ENCODE data around the gene TMPRSS9. TPM values are rescaled to one million over a fixed set of nuclear protein-coding genes. Genes with fewer than 3 reads are reported as not detected.

Gene TMPRSS9
- total and polyA plus RNA-seq, 2 of the 13 experiments (the other 11 are each of a cell fraction or from before 2014, with no cell fraction given): 2.5 to 5.2 TPM

- BruUV-seq (replicated peaks): no TSS peak
- ChIA-PET POLR2A (interaction anchor here (0.6 to 2.2 kb wide), 2 partner anchors 12 to 17 kb away, joined by 3 to 8 read pairs; no protein-coding TSS in a partner anchor), CTCF (ENCODE audit: low intra/inter-chr PET ratio, low total read pairs) (no interaction called here)
- ATAC-seq: no peak
- Histone ChIP-seq H3K79me2 (ENCODE audit: insufficient read depth, low read length) (no peaks in the 10 kb centered on the region), H2AFZ (ENCODE audit: low read length) (no peak overlapping the region), H3K9ac (ENCODE audit: insufficient read depth, low read depth, low read length) (no peak overlapping the region), H3K9me3 (ENCODE audit: low read length) (no peaks in the 10 kb centered on the region), H3K4me1 (ENCODE audit: insufficient read depth, low read length) (peaks cover 24% of the 10 kb centered on the region), H3K27me3 (ENCODE audit: control insufficient read depth in 1 of 2, insufficient read depth in 2 of 2, low read length in 2 of 2) (no peaks in the 10 kb centered on the region), H3K4me2 (ENCODE audit: low read depth, low read length) (no peak overlapping the region), H3K27ac (ENCODE audit: extremely low read length, insufficient read depth, low read length) (no peak overlapping the region), H3K4me3 (replicated peaks in 1 of 3; ENCODE audit: insufficient read depth in 1 of 3, low read depth in 2 of 3, low read length in 3 of 3) (no peak overlapping the region), H4K20me1 (ENCODE audit: insufficient read depth, low read length) (no peaks in the 10 kb centered on the region), H3K36me3 (replicated peaks in 1 of 2; ENCODE audit: control insufficient read depth in 1 of 2, insufficient read depth in 2 of 2, low read length in 2 of 2) (no peaks in the 10 kb centered on the region)
- no peak for FAIRE-seq
- no peak for DNase-seq (ENCODE audit: low spot score)
- TF ChIP-seq MBNL3 (CRISPR knock-in tag; conservative IDR thresholded peaks at IDR 0.05) (no peak), ZFYVE20 (CRISPR knock-in tag; IDR thresholded peaks at IDR 0.05; ENCODE audit: borderline replicate concordance, low read depth) (no peak), GATAD2A (CRISPR knock-in tag; IDR thresholded peaks at IDR 0.05) (no peak), MATR3 (CRISPR knock-in tag; IDR thresholded peaks at IDR 0.05) (no peak), EZH2 (conservative IDR thresholded peaks at IDR 0.05; ENCODE audit: low read depth, low read length) (no peak)
- in situ Hi-C loops (cut with HindIII; ENCODE audit: extremely low pct_ligation_motif_present, low pct_unique_long_range_greater_than_20kb): no loop called here
- intact Hi-C loops (cut with micrococcal nuclease; ENCODE audit: unreplicated experiment): no loop called here
- 96% methylated on average over 4 of the region's 4 CpGs for WGBS (ENCODE audit: low lambda C conversion rate)
These were observed 39.5 kb downstream of the TMPRSS9 start for GRCh38 chr19:2399582-2399981.

- ATAC-seq: no peak
- CTCF ChIA-PET (ENCODE audit: low intra/inter-chr PET ratio, low total read pairs): no interaction called here
- no TSS peak for BruUV-seq (replicated peaks)
These were observed 48.2 kb downstream of the TMPRSS9 start for GRCh38 chr19:2408247-2408646.

More at GRCh38 chr19:2408247-2408646, 48.2 kb downstream of the TMPRSS9 start:
- Histone ChIP-seq H3K4me1 (ENCODE audit: insufficient read depth, low read length) (no peaks in the 10 kb centered on the region), H3K79me2 (ENCODE audit: insufficient read depth, low read length) (no peaks in the 10 kb centered on the region), H3K36me3 (replicated peaks in 1 of 2; ENCODE audit: control insufficient read depth in 1 of 2, insufficient read depth in 2 of 2, low read length in 2 of 2) (no peaks in the 10 kb centered on the region), H3K4me3 (replicated peaks in 1 of 3; ENCODE audit: insufficient read depth in 1 of 3, low read depth in 2 of 3, low read length in 3 of 3) (no peak overlapping the region), H3K27me3 (ENCODE audit: control insufficient read depth in 1 of 2, insufficient read depth in 2 of 2, low read length in 2 of 2) (no peaks in the 10 kb centered on the region), H3K27ac (ENCODE audit: extremely low read length, insufficient read depth, low read length) (no peak overlapping the region), H2AFZ (ENCODE audit: low read length) (no peak overlapping the region), H3K9me3 (ENCODE audit: low read length) (no peaks in the 10 kb centered on the region), H3K9ac (ENCODE audit: insufficient read depth, low read depth, low read length) (no peak overlapping the region), H4K20me1 (ENCODE audit: insufficient read depth, low read length) (no peaks in the 10 kb centered on the region), H3K4me2 (ENCODE audit: low read depth, low read length) (no peak overlapping the region)
- 92% methylated on average over 24 of the region's 25 CpGs for WGBS (ENCODE audit: low lambda C conversion rate)
- DNase-seq (ENCODE audit: low spot score) (no peak), FAIRE-seq (no peak)
- POLR2A ChIA-PET: interaction anchor here (1.5 kb wide), 1 partner anchor 20 kb away, joined by 3 read pairs; no protein-coding TSS in a partner anchor
- intact Hi-C loops (cut with micrococcal nuclease; ENCODE audit: unreplicated experiment) (no loop called here), in situ Hi-C loops (cut with HindIII; ENCODE audit: extremely low pct_ligation_motif_present, low pct_unique_long_range_greater_than_20kb) (no loop called here)
- TF ChIP-seq FOXA1 (IDR thresholded peaks at IDR 0.05) (no peak), FOXA1 (CRISPR knock-in tag; IDR thresholded peaks at IDR 0.05) (no peak), KDM3A (CRISPR knock-in tag; IDR thresholded peaks at IDR 0.05; ENCODE audit: low read depth) (no peak), ZNF747 (CRISPR knock-in tag; IDR thresholded peaks at IDR 0.05; ENCODE audit: borderline replicate concordance) (no peak), ZNF256 (CRISPR knock-in tag; conservative IDR thresholded peaks at IDR 0.05) (no peak), CREB1 (IDR thresholded peaks at IDR 0.05) (no peak), CREB1 (CRISPR knock-in tag; IDR thresholded peaks at IDR 0.05) (no peak), THAP8 (CRISPR knock-in tag; IDR thresholded peaks at IDR 0.05; ENCODE audit: borderline replicate concordance) (no peak), ZNF652 (CRISPR knock-in tag; IDR thresholded peaks at IDR 0.05; ENCODE audit: borderline replicate concordance, low read depth) (no peak), ZNF124 (CRISPR knock-in tag; IDR thresholded peaks at IDR 0.05) (no peak), ZNF12 (CRISPR knock-in tag; IDR thresholded peaks at IDR 0.05) (no peak), KLF11 (CRISPR knock-in tag; IDR thresholded peaks at IDR 0.05) (no peak), TRIM24 (CRISPR knock-in tag; IDR thresholded peaks at IDR 0.05) (no peak), NPAS2 (CRISPR knock-in tag; IDR thresholded peaks at IDR 0.05; ENCODE audit: borderline replicate concordance) (no peak), ZNF766 (CRISPR knock-in tag; IDR thresholded peaks at IDR 0.05; ENCODE audit: borderline replicate concordance) (no peak)
